SKM-1 (cell line): ENCODE results near the gene PMIS2.

Source experiments
- DNase-seq: peaks from one replicate; lab custom pipeline; 2025; ENCODE audit not compliant: unreplicated experiment; lab: John Stamatoyannopoulos, UW

The PMIS2 gene

GRCh38 chr19:35628264-35628564 is 42.2 kb downstream of the PMIS2 start:
- DNase-seq: no peak

- peak; percentile 96 for DNase-seq
These were observed 42.8 kb downstream of the PMIS2 start, which contains the start of gene RBM42 for GRCh38 chr19:35628565-35629331. RBM42 (plus strand) TSS chr19:35629036; CDS start chr19:35629154, 118 bp downstream.

DNA sequence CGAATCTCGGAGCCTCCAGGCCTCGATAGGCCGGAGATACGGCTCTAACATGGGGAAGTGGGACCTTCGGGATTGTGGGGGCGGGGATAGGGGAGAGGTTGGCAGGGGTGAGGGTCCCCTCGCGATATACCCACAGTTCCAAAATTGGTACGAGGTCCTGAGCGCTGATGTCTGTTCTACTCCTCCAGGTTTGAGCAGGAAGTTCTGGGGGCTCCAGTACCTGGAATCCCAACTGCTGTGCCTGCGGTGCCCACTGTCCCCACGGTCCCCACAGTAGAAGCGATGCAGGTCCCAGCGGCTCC is 43.3 kb downstream of the PMIS2 start:
- DNase-seq: no peak

- DNase-seq: no peak
These were observed 47.9 kb downstream of the PMIS2 start for GRCh38 chr19:35633727-35634440.

DNA sequence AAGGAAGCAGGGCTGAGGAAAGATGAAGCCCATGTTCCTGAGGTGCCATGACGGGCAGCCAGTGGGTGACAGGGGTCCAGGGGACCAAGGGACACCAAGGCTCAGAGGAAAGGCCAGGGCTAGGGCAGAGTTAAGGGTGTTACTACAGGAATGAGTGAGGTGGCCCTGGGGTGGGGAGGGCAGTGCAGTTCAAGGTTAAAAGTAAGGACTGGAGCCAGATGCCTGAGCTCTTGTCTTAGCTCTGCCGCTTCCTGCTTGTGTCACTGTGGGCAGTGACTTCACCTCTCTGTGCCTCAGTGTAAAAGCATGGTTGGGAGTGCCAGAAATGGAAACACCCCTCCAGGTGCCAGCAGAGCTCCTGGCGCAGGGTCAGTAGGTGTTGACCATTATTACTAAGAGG is 50.7 kb downstream of the PMIS2 start:
- DNase-seq: no peak
